Forelimb muscle (tissue), 1 donor: ENCODE data around the gene DDT. TPM values are rescaled to one million over a fixed set of nuclear protein-coding genes. Genes with fewer than 3 reads are reported as not detected.
"Not testable (repeated sequence)": the region's sequence is repeated elsewhere in the genome, so short reads cannot be mapped to it uniquely, and the experiment has no call there.

Source experiments
- DNase-seq: peaks from one replicate; pipeline ENCODE4 v3.0.0-alpha.2; 2013; ENCODE audit warnings: low read depth
- polyA plus RNA-seq: library from polyadenylated mRNA; unstranded; fragments of 120-200 nt; gene quantifications from one replicate; pipeline ENCODE4 v1.2.1, GENCODE V29; 2013; ENCODE audit not compliant: insufficient read length

DDT gene
- 59.2 TPM for polyA plus RNA-seq

GRCh38 chr22:23974345-23974744 lies at the start of gene DDT:
Gene DDT, minus strand, starts transcription at chr22:23974441. Its CDS starts 27 bp downstream, at chr22:23974414.
- DNase-seq: not testable (repeated sequence)

DNA sequence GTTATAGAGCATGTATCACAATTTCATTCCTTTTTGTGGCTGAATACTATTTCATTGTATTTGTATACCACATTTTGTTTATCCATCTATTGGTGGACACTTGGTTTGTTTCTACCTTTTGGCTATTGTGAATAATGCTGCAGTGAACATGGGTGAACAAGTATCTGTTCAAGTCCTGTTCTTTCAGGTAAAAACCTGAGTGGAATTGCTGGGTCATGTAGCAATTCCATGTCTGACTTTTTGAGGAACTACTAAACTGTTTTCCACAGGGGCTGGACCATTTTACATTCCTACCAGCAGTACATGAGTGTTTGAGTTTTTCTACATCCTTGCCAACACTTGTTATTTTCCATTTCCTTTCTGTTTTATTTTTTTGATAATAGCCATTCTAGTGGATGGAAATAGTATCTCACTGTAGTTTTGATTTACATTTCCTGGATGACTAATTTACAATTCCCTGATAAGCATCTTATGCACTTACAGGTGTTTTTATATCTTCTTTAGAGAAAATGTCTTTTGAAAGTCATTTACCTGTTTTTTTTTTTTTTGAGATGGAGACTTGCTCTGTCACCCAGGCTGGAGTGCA lies 49.1 kb upstream of the DDT start:
- no peak for DNase-seq

GRCh38 chr22:24021304-24021703 lies 47.1 kb upstream of the DDT start:
- no peak for DNase-seq

- DNase-seq: no peak
Observed at GRCh38 chr22:24016156-24016555, 41.9 kb upstream of the DDT start.

DNA sequence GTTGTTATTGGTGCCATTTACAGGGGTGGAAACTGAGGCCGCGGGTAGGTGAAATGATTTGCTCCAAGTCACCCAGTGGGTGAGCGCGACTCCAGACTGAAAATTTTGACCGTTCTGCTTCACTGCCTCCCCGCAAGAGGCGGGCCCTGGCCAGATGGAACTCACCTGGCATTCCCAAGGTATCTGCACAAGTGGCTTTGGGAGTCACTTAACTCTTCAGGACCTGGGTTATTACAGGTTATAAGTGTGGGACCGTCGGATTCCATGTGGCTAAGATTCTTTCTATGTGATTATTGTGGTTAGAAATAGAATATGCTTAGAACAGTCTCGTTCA lies 37.5 kb upstream of the DDT start:
- DNase-seq: no peak

DNA sequence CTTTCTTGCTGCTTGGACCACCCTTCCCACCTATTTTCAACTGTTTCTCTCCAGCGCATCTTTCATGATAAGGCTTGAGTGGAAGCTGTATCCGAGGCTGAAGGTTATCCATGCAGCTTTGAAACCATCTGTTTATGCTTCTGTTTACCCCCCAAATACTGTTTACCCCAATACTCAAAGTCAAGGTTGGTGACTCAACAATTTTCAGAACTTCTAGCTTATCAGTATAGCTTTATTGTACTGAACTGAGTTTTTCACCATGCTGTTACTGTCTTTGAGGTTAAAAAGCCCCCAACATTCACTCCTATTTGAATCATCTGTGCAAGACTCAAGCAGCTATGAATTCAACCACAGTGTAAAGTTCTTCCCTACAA lies 35.8 kb upstream of the DDT start:
- DNase-seq: no peak

GRCh38 chr22:24009227-24010017 lies 35.2 kb upstream of the DDT start:
- no peak for DNase-seq

DNA sequence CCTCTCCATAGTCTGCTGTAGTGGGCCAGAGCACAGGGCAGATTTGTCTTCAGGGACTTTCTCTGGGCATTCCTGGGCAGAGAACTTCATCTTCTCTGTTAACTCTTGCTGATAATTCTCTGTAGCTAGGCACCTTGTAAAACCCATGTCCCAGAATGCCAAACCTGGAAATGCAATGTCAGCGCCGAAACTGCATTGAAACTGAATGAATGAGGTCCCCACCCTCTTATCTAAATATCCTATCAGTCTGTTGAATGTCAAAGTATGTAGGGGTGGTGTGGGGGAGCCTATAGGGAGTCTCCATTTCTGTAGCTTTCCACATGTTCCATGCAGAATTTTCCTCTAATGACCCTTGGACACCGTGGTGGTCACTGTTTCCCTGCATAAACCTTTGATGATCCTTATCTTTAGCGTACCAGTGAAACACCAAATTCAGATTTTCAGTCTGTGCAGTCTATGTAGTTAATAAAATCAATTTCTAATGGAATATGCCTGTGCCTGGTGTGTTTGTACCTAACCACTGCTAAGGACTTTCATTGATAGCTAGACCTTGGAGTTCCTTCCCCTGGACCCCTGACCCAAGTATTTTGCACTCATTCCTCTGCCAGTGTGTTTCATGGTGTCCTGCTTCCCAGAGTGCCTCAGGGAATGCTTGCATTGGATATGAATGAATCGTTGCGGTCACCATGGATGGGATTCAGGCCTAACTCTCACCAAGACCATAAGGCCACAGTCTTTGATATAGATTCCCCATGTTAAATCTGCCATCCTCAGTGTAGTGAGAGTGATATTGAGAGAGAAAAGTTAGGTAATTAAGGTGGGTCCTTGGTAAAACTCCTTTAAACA lies 34.4 kb upstream of the DDT start:
- no peak for DNase-seq

GRCh38 chr22:24008022-24008283 lies 33.7 kb upstream of the DDT start:
- DNase-seq: no peak

DNA sequence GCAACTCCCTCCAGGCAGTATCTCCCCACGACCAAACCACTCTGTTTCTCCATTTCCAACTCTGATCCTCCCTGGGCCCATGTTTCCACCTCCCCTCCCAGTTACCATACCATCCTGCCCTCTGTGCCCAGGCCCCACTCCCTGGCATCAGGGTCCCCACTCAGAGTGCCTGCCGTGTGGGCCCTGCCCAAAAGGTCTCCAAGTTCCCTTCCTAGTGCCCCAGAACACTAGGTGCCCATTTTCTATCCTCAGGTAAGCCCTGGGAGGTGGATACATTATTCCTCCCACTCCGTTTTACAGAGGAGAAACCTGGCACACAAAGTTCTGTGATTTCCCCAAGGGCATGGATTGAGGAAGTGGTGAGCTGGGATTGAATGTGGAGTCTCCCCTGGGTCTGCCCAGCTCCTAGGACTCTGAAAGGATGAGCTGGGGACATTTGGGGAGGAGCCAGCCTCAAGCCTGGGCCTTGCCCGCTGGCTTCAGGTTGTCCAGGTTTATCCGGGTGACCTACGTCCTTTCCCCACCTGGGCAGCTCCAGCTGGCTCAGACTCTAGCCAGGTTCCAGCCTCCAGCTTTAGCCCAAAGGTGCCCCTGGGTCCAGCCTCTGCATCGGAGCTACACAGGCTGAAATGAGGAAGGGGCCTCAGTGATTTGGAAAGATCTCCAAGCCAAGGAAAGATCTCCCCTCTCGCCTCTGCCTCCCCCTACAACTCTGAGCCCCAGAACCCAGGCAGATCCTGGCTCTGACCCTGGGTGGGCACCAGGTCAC lies 33.2 kb upstream of the DDT start:
- DNase-seq: no peak

DNA sequence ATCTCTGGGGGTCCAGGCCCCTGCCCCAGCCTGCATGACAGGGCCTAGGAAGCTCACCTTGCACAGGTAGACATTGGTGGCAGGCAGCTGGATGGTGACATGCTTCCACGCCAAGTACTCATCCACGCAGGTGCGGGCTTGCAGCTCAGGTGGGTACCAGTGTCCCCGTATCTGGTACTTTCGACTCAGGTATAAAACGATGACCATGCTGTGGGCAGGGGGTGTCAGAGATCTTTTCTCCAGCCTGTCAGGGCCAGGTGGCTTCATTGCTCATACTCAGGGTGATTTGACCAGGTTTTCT lies 32.6 kb upstream of the DDT start:
- no peak for DNase-seq

GRCh38 chr22:24006207-24006913 lies 32.1 kb upstream of the DDT start:
- no peak for DNase-seq

DNA sequence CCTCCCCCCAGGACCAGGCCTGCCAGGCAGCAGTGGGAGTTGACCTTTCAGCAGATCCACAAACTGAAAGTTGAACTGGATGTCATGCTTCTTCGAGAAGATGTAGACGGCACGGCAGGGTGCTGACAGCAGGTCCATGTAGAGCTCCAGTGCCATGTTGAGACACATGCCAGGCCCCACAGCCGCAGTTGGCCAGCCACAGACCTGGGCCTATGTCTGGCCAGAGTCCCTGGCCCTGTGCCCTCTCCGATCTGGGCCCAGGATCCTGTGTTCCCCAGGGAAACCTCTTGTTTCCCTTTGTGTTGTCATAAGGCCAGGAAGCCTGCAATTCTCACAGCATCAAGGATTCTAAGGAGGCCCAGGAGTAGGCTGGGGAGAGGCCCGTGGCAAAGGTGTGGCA lies 31.0 kb upstream of the DDT start, which contains the start of gene GSTT4:
Gene GSTT4, minus strand, starts transcription at position 253 of the 400 bp plus-strand sequence. Its CDS starts 97 bp downstream, at position 156.
- DNase-seq: no peak

- no peak for DNase-seq
Observed at GRCh38 chr22:24003887-24004286, 29.6 kb upstream of the DDT start.

- no peak for DNase-seq
Observed at GRCh38 chr22:24002851-24003250, 28.6 kb upstream of the DDT start.

DNA sequence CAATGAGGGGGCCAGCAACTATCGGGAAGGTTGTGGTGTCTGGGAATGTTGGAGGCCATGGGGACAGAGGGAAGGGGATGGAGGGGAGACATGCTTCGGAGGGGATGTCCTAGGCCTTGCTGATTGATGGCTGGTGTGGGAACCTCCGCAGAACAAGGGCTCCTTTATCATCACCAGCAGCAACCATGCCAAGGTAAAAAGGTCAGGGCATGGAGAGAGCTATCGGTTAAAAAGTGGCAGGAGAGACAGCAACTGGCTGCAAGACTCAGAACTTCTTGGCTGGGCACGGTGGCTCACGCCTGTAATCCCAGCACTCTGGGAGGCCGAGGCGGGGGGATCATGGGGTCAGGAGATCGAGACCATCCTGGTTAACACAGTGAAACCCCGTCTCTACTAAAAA lies 28.0 kb upstream of the DDT start:
- DNase-seq: no peak

DNA sequence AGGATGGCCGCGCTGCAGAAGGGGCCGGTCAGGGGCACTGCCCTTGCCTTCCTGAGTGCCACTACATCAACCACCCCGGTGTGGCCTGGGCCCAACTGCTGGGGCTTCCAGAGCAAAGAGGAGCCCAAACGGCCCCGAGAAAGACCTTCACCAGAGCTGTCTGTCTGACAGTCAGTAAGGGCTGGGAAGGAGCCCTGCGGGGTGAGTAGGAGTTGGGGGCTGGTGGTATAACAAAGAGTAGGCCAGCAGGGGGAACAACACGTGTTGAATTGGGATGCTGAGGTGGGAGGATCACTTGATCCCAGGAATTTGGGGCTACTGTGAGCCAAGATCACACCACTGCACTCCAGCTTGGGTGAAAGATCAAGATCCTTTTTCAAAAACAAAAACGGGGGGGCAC lies 27.1 kb upstream of the DDT start:
- no peak for DNase-seq

GRCh38 chr22:23999779-24000178 lies 25.5 kb upstream of the DDT start:
- not testable (repeated sequence) for DNase-seq

DNA sequence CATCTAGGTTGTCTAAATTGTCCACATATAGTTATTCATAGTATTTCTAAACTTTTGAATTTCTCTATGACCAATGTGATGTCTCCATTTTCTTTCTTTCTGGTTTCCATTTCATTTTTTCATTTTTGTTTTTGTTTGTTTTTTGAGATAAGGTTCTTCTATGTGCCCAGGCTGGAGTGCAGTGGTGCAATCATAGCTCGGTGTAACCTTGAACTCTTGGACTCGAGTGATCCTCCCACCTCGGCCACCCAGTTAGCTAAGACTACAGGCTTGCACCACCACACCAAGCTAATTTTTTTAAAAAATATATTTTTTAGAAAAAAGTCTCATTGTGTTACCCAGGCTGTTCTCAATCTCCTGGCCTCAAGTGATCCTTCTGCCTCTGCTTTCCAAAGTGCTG lies 22.9 kb upstream of the DDT start:
- no peak for DNase-seq

- DNase-seq: not testable (repeated sequence)
Observed at GRCh38 chr22:23993581-23994177, 19.4 kb upstream of the DDT start.

DNA sequence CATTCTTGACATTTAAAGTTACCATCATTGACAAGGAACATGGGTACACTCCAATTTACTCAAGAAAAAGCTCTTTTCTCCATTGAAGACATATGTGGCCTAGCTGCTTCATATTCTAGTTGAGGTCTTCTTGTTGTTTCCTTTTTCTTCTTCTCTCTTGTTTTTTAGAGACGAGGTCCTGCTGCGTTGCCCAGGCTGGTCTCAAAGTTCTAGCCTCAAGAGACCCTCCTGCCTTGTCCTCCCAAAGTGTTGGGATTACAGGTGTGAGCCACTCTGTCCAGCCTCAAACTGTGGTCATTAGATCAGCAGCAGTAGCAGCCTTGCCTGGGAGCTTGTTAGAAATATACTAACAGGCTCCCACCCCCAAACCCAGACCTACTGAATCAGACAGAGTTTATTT lies 18.8 kb upstream of the DDT start:
- not testable (repeated sequence) for DNase-seq
